Mesenteric fat pad (tissue), 1 donor: Measurements from ENCODE around the gene ERC1. TPM values are rescaled to one million over a fixed set of nuclear protein-coding genes. Genes with fewer than 3 reads are reported as not detected.
"Not testable (repeated sequence)": the region's sequence is repeated elsewhere in the genome, so short reads cannot be mapped to it uniquely, and the experiment has no call there.

Experiments used
- DNase-seq: peaks from one replicate; pipeline ENCODE4 v3.0.0-alpha.2; 2020; ENCODE audit warnings: low spot score
- total RNA-seq: library from RNA; stranded (reverse); fragmentation: NEBNext Ultra II Directional; extraction: Animal tissue kit (Norgen Biotek cat#: 25700); gene quantifications from one replicate; pipeline ENCODE4 v1.2.1, GENCODE V29; 2021
- donor health status: DM: yes; HTN: yes; CAD: no.

Gene ERC1
- total RNA-seq, 1 donor from 2014 or later, result 81.1 TPM

- no peak for DNase-seq
Measured at GRCh38 chr12:1184402-1184801, 193.4 kb downstream of the ERC1 start.

GRCh38 chr12:1185460-1186182 is 194.6 kb downstream of the ERC1 start:
- no peak for DNase-seq

DNA sequence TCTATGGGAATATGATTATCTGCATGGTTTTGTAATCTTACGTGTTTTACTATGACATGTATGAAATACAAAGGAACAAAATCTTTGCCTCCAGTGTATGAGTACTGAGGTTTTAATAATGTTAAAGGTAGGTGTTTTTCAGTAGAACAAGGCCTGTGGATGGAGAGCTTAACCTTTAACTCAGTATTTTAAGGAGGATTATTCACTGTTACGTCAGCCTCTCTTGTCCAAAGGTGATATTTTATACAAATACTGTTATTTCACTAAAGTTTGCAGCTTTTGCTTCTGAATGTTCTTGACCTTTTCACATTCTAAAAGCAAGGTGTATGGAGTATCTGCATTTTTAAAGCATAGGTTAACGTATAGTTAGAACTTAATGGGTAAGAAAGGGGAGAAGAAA is 195.3 kb downstream of the ERC1 start:
- no peak for DNase-seq

DNA sequence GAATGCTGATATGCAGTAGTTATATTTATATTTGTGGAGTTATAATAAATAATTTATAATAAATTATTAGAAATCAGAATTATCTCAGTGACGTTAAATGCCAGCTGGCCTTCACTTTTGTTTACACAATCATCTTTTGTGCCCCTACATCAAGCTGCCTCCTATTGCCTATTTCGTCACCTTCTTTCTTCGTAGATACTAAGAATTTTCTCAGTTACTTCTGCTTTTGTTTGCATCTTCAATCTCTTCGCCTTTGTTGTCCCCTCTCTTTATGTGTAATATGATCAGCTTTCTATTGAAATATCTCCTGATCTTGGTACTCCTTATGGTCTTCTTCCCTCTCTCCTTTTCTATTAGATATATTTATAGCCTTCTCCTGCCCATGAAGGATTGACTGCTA is 197.0 kb downstream of the ERC1 start:
- no peak for DNase-seq

DNA sequence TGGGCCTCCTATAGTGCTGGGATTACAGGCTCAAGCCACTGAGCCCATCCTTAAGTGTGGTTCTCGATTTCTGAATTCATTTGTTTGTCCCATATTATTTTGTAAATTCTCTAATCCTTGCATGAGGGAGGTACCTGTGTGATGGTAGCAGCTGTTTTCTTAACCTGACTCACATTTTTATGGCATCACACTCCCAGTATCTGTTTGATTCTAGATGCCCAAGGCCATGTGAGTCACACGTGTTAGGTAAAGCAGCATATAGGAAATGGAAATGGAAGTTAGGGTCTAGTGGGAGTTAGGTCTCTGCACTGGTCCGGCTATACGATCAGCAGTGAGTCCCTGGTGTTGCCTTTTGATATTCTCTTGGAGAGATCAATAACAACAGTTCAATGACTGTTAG is 198.1 kb downstream of the ERC1 start:
- DNase-seq, result no peak

DNA sequence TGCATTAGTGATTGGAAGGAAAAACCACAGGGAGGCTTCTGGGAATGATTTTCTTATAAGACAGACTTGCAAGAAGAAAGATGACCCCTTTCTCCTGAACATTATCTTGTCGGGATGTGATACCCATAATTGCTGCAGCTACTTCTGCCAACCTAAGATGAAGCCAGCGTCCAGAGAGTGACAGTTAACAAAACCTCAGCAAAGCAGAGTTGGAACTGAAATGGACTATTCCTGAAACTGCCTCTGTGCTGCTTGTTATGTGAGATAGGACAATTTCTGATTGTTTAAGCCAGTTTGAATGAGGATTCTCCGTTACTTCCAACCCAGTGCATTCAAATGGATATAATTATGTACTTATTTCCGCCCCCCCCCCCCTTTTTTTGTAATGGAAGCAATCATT is 204.5 kb downstream of the ERC1 start:
- DNase-seq, result no peak

GRCh38 chr12:1197264-1198018 is 206.4 kb downstream of the ERC1 start:
- no peak for DNase-seq

DNA sequence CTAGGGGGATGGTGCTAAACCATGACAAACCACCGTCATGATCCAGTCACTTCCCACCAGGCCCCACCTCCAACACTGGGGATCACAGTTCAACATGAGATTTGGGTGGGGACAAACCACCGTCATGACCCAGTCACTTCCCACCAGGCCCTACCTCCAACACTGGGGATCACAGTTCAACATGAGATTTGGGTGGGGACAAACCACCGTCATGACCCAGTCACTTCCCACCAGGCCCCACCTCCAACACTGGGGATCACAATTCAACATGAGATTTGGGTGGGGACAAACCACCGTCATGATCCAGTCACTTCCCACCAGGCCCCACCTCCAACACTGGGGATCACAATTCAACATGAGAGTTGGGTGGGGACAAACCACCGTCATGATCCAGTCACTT is 207.8 kb downstream of the ERC1 start:
- not testable (repeated sequence) for DNase-seq

GRCh38 chr12:1199700-1200099 is 208.7 kb downstream of the ERC1 start:
- DNase-seq, result no peak

- no peak for DNase-seq
Measured at GRCh38 chr12:1201030-1201429, 210.0 kb downstream of the ERC1 start.

DNA sequence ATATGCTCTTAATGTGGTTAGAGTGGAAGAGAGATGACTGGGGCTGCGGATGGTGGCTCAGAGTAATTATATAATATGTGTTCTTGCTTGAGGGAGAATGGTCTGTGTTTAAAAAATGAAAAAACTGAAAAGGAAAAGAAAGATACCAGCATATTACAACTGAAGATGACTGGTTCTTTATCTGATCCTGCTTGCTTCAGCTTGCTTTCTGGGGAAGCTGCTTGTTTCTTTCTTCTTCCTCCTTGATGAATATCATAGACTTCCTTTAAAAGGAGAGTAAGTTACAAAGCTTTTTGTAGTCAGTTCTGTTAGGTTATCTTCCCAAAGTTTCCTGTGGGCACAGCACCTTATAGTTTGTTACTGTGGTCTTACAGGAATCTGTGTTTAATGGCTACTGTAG is 210.9 kb downstream of the ERC1 start:
- no peak for DNase-seq

DNA sequence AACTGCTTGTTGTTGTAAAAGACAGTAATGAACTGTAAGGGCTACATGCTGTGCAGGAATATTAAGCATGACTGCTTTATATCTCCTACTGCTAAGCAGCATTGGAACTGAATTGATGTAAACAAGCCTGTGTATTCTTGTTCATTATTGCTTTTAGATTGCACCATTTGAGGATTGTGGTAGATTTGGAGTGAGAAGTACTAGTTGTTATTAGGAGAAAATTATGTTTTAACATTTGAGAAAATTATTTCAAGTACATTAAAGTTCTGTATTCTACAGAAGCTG is 212.7 kb downstream of the ERC1 start:
- DNase-seq, result no peak

GRCh38 chr12:1204581-1205121 is 213.6 kb downstream of the ERC1 start:
- DNase-seq, result no peak

GRCh38 chr12:1205512-1206060 is 214.6 kb downstream of the ERC1 start:
- DNase-seq, result no peak

- no peak for DNase-seq
Measured at GRCh38 chr12:1206118-1206734, 215.2 kb downstream of the ERC1 start.

DNA sequence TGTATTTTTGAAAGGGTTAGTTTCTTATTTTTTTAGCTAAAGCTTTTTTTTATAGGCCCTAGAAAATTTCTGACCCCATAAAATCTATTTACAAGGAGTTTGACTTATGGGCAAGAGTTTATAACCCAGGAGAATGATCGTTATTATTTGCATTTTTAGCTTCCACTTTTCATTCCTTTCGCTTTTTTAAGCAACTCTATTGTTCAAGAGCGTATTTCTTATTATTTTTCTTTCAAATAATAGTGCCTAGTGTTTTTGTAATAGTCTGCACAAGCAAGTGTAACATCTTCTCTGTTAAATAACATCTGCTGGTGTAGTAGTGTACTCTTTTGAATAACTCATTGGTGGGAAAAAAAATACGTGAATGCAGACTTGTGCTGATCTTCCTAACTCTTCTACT is 216.3 kb downstream of the ERC1 start:
- DNase-seq, result no peak

DNA sequence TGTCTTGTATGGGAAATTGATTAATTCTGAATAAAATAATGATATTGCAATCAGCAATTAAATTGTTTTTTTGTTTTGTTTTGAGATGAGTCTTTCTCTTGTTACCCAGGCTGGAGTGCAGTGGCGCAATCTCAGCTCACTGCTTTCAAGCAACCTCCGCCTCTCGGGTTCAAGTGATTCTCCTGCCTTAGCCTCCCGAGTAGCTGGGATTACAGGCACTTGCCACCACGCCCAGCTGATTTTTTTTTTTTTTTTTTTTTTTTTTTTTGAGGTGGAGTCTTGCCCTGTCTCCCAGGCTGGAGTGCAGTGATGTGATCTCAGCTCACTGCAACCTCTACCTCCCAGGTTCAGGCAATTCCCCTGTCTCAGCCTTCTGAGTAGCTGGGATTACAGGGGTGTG is 217.7 kb downstream of the ERC1 start:
- not testable (repeated sequence) for DNase-seq

DNA sequence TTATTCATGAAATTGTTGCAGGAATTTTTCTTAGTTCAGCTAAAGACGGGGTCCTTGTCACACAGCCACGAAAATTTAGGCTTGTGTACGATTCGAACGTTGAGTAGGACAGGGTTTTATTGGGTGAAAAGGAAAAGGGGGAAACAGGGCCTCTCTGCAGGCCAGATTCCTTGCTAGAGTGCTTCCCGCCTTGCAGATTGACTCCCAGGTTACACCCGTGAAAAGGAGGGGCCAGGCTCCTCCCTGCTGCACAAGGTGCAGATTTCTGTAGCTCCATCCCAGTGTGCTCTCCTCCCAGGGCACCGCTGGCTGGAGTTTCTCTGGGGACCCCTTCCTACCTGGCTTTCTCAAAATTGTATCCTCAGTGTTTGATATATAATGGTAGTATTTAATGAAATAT is 221.5 kb downstream of the ERC1 start:
- no peak for DNase-seq

- no peak for DNase-seq
Measured at GRCh38 chr12:1213205-1213604, 222.2 kb downstream of the ERC1 start.

- DNase-seq, result no peak
Measured at GRCh38 chr12:1213618-1214205, 222.7 kb downstream of the ERC1 start.

DNA sequence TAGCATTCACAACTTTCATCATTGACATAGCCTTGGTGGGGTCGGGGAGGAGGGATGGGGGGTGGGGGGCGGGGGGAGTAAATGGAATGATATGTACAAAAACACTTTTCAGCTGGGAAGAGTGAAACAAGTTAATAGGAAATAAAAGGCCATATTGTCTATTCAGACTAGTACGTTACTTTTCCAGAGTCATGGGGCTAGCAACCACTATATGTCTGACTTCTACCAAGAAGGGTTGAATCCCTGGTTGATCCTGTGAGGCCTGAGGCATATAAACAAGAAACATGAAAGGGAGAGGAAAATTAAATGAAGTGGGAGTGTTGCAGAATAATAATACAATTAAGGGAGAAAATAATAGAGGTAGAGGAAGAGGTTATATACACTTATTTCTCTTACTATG is 225.5 kb downstream of the ERC1 start:
- DNase-seq, result no peak
